DMS53 treated with DMSO at 0.1 percent for 48 hours (cell line): ENCODE measurements around the gene PLPPR5.

Experiments
- DNase-seq: peaks from one replicate; lab custom pipeline; 2025; ENCODE audit not compliant: unreplicated experiment; lab: John Stamatoyannopoulos, UW

The PLPPR5 gene

GRCh38 chr1:98969798-98970490 is 34.7 kb downstream of the PLPPR5 start:
- DNase-seq, result no peak

GRCh38 chr1:98967122-98967521 is 37.5 kb downstream of the PLPPR5 start:
- DNase-seq, result no peak

- DNase-seq, result no peak
These were observed 39.3 kb downstream of the PLPPR5 start for GRCh38 chr1:98965394-98965793.

- no peak for DNase-seq
These were observed 40.5 kb downstream of the PLPPR5 start for GRCh38 chr1:98964198-98964597.

- DNase-seq, result no peak
These were observed 41.5 kb downstream of the PLPPR5 start for GRCh38 chr1:98963064-98963758.

GRCh38 chr1:98962156-98962555 is 42.5 kb downstream of the PLPPR5 start:
- no peak for DNase-seq

GRCh38 chr1:98949621-98950020 is 55.0 kb downstream of the PLPPR5 start:
- no peak for DNase-seq

GRCh38 chr1:98949166-98949565 is 55.5 kb downstream of the PLPPR5 start:
- no peak for DNase-seq

GRCh38 chr1:98947071-98947470 is 57.6 kb downstream of the PLPPR5 start:
- DNase-seq, result no peak

GRCh38 chr1:98940722-98941079 is 64.0 kb downstream of the PLPPR5 start:
- DNase-seq, result no peak

GRCh38 chr1:98940069-98940721 is 64.5 kb downstream of the PLPPR5 start:
- DNase-seq, result no peak

- DNase-seq, result no peak
These were observed 65.2 kb downstream of the PLPPR5 start for GRCh38 chr1:98939471-98939870.

- DNase-seq, result no peak
These were observed 67.3 kb downstream of the PLPPR5 start for GRCh38 chr1:98937347-98937746.

GRCh38 chr1:98932184-98932583 is 72.5 kb downstream of the PLPPR5 start:
- DNase-seq, result no peak

GRCh38 chr1:98931128-98931835 is 73.4 kb downstream of the PLPPR5 start:
- DNase-seq, result no peak

GRCh38 chr1:98929437-98929836 is 75.2 kb downstream of the PLPPR5 start:
- no peak for DNase-seq

GRCh38 chr1:98926597-98926996 is 78.1 kb downstream of the PLPPR5 start:
- DNase-seq, result no peak

GRCh38 chr1:98924977-98925376 is 79.7 kb downstream of the PLPPR5 start:
- DNase-seq, result no peak

- no peak for DNase-seq
These were observed 81.0 kb downstream of the PLPPR5 start for GRCh38 chr1:98923667-98924066.

- DNase-seq, result no peak
These were observed 82.8 kb downstream of the PLPPR5 start for GRCh38 chr1:98921817-98922216.

GRCh38 chr1:98920441-98921110 is 84.1 kb downstream of the PLPPR5 start:
- DNase-seq, result no peak
